Endothelial cell of umbilical vein (primary cell): ENCODE results near the gene RALGAPA1. TPM values are rescaled to one million over a fixed set of nuclear protein-coding genes. Genes with fewer than 3 reads are reported as not detected.

Source experiments
- BruUV-seq: library from RNA; stranded (reverse); fragments of 400-500 nt; replicated peaks from 2 replicates; lab custom pipeline; 2021; lab: Mats Ljungman, UMichigan
- CTCF ChIA-PET: fragments of 300-600, 350-600 bp; sonication (Branson Sonifier 250); formaldehyde crosslinking; loops from one replicate; lab custom pipeline; 2021; ENCODE audit warnings: antibody characterized with exemption, inconsistent platforms; lab: Charles Lee
- POLR2A ChIA-PET: fragments of 300-600, 350-600 bp; sonication (Branson Sonifier 250); formaldehyde crosslinking; loops from one replicate; lab custom pipeline; 2021; ENCODE audit warnings: antibody characterized with exemption, inconsistent platforms; lab: Charles Lee
- DNase-seq: peaks from one replicate; pipeline ENCODE4 v3.0.0-alpha.2; 2011; ENCODE audit warnings: low read depth, low spot score
- FAIRE-seq: peaks from 2 replicates; lab custom pipeline; 2011; peaks lifted over from hg19 to GRCh38; lab: Jason Lieb, UNC
- H2AFZ ChIP-seq: 2 replicates; pipeline ENCODE4 v1.6.0; 2012; ENCODE audit warnings: low read depth, low read length, control low read depth, inconsistent platforms
- H3K27ac ChIP-seq: 2 replicates; pipeline ENCODE4 v1.5.1; 2011; ENCODE audit warnings: low read depth, mild to moderate bottlenecking, control low read depth, low read length, moderate library complexity; ENCODE audit not compliant: insufficient read depth
- H3K27me3 ChIP-seq, 2 experiments: 2 replicates each; pipeline versions ENCODE4 v1.6.0 to v1.6.1; 2011; ENCODE audit warnings: low read length in 2 of 2, mixed read lengths in 1 of 2; ENCODE audit not compliant: control insufficient read depth in 2 of 2, insufficient read depth in 2 of 2
- H3K36me3 ChIP-seq, 2 experiments: 2 replicates in 1 of 2; 3 replicates in 1 of 2; pipeline ENCODE4 v1.5.1; 2011; ENCODE audit warnings: low read length in 2 of 2, mild to moderate bottlenecking in 1 of 2, moderate library complexity in 1 of 2; ENCODE audit not compliant: control insufficient read depth in 2 of 2, insufficient read depth in 2 of 2; ENCODE audit errors: extremely low read depth in 1 of 2
- H3K4me1 ChIP-seq: 3 replicates; pipeline ENCODE4 v1.5.1; 2011; ENCODE audit warnings: mild to moderate bottlenecking, low read length; ENCODE audit not compliant: control insufficient read depth, insufficient read depth; ENCODE audit errors: extremely low read depth
- H3K4me2 ChIP-seq: 2 replicates; pipeline ENCODE4 v1.6.1; 2011; ENCODE audit warnings: low read length, control low read depth, mixed read lengths; ENCODE audit not compliant: insufficient read depth
- H3K4me3 ChIP-seq, 3 experiments: fragments of 200-600 bp in 1 of 3; sonication (generic), shearing (Covaris generic) in 1 of 3; replicated peaks in 1 of 3; 2 replicates each; pipeline ENCODE4 v1.5.1; 2011 to 2016; ENCODE audit warnings: control low read depth in 3 of 3, low read length in 3 of 3, mild to moderate bottlenecking in 2 of 3, inconsistent platforms in 1 of 3, low read depth in 1 of 3, moderate library complexity in 1 of 3; ENCODE audit not compliant: insufficient read depth in 1 of 3
- H3K79me2 ChIP-seq: 2 replicates; pipeline ENCODE4 v1.6.0; 2012; ENCODE audit warnings: low read length, inconsistent platforms; ENCODE audit not compliant: control insufficient read depth, insufficient read depth
- H3K9ac ChIP-seq: replicated peaks from 2 replicates; pipeline ENCODE3; 2011; ENCODE audit warnings: low read length, control low read depth; ENCODE audit not compliant: insufficient read depth; ENCODE audit errors: extremely low read depth
- H3K9me1 ChIP-seq: replicated peaks from 3 replicates; pipeline ENCODE4 v1.6.0; 2011; ENCODE audit warnings: mild to moderate bottlenecking, low read length; ENCODE audit not compliant: control insufficient read depth, insufficient read depth; ENCODE audit errors: extremely low read depth
- H3K9me3 ChIP-seq: replicated peaks from 2 replicates; pipeline ENCODE4 v1.5.1; 2012; ENCODE audit warnings: low read length, inconsistent platforms; ENCODE audit not compliant: control insufficient read depth, insufficient read depth
- H4K20me1 ChIP-seq: replicated peaks from 2 replicates; pipeline ENCODE3; 2011; ENCODE audit warnings: mild to moderate bottlenecking, low read length; ENCODE audit not compliant: control insufficient read depth, insufficient read depth; ENCODE audit errors: extremely low read depth
- EZH2 ChIP-seq: IDR thresholded peaks from 2 replicates; pipeline ENCODE4 v1.6.1; 2012; ENCODE audit warnings: borderline replicate concordance, low read depth, mild to moderate bottlenecking, moderate library complexity, low read length, inconsistent platforms; ENCODE audit not compliant: severe bottlenecking
- FOS ChIP-seq: IDR thresholded peaks from 2 replicates; pipeline ENCODE4 v1.6.1; 2011; ENCODE audit warnings: mild to moderate bottlenecking, low read length, moderate library complexity, borderline replicate concordance; ENCODE audit not compliant: insufficient read depth
- GATA2 ChIP-seq: IDR thresholded peaks from 2 replicates; pipeline ENCODE4 v1.7.0; 2011; ENCODE audit warnings: low read depth, mild to moderate bottlenecking, moderate library complexity, mixed read lengths, low read length; ENCODE audit not compliant: insufficient read length, insufficient read depth
- JUN ChIP-seq: IDR thresholded peaks from 2 replicates; pipeline ENCODE4 v1.6.1; 2011; ENCODE audit warnings: borderline replicate concordance, low read depth; ENCODE audit not compliant: insufficient read length, insufficient read depth
- MYC ChIP-seq: IDR thresholded peaks from one replicate; pipeline ENCODE4 v1.6.1; 2011; ENCODE audit warnings: mild to moderate bottlenecking, low read depth, low read length
- POLR2A ChIP-seq: IDR thresholded peaks from 2 replicates; pipeline ENCODE4 v1.6.1; 2012; ENCODE audit warnings: low read depth, mild to moderate bottlenecking, control low read depth, low read length
- POLR2AphosphoS5 ChIP-seq: IDR thresholded peaks from 2 replicates; pipeline ENCODE4 v1.6.1; 2012; ENCODE audit warnings: low read depth, mild to moderate bottlenecking, control low read depth, low read length, moderate library complexity; ENCODE audit not compliant: insufficient read depth
- dilution Hi-C: fragments of 300-500 bp; cut with MboI; formaldehyde crosslinking; loops from one replicate; pipeline ENCODE4 v1.15.0; 2019; ENCODE audit warnings: low sequenced_read_pairs; ENCODE audit not compliant: extremely low pct_ligation_motif_present
- intact Hi-C: fragments of 100-400 bp; cut with micrococcal nuclease; formaldehyde crosslinking; loops from one replicate; pipeline ENCODE4 v1.10.0; 2022
- polyA plus RNA-seq, 4 experiments: library from polyadenylated mRNA; depleted of rRNA in 3 of 4; stranded (reverse) in 3 of 4; unstranded in 1 of 4; fragments of >200 nt; gene quantifications; 2 replicates each; pipeline versions ENCODE4 v1.2.1 to v1.2.3, GENCODE V29; 2011 to 2012; ENCODE audit warnings: missing spikeins in 1 of 4
- total RNA-seq: library from RNA; stranded (reverse); gene quantifications from 2 replicates; pipeline ENCODE4 v1.2.3, GENCODE V29; 2021
- TF ChIP-seq, protein P1 (sequence below), 2 donors: IDR thresholded peaks; 1 replicate in 1 of 2; 2 replicates in 1 of 2; pipeline ENCODE4 v1.5.1; 2011; ENCODE audit warnings: low read length in 2 of 2, mild to moderate bottlenecking in 2 of 2, moderate library complexity in 2 of 2, control low read depth in 1 of 2, inconsistent platforms in 1 of 2, low read depth in 1 of 2; ENCODE audit not compliant: insufficient read depth in 1 of 2; ENCODE audit errors: extremely low read depth in 1 of 2
- TF ChIP-seq, protein P2 (sequence below): IDR thresholded peaks from 2 replicates; pipeline ENCODE4 v1.6.1; 2011; ENCODE audit not compliant: insufficient read depth, insufficient read length

Gene RALGAPA1
- total and polyA plus RNA-seq, 2 donors (not counting 3 experiments of a cell fraction or from before 2014, with no cell fraction given) = 6.1 to 30.9 TPM

DNA sequence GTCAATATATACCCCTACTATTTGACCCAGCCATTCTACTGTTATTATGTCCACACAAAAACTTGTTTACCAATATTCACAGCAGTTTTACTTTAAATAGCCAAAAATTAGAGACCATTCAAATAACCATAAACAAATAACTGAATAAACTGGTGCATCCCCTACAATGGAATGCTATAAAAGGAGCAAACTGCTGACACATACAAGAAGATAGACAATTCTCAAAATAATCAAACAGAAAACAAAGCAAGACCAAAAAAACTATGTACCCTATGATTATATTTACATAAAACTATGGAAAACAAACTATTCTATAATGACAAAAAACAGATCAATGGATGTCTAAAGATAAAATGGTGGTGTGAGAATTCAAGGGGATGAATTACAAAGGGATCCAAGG, 54.4 kb downstream of the RALGAPA1 start:
- no peaks in the 10 kb centered on the region for H4K20me1 ChIP-seq
- no peak overlapping the region for H3K27ac ChIP-seq
- H3K9me3 ChIP-seq = no peaks in the 10 kb centered on the region
- FAIRE-seq = no peak
- H3K9me1 ChIP-seq = no peaks in the 10 kb centered on the region
- BruUV-seq = no TSS peak
- no peaks in the 10 kb centered on the region for H3K4me1 ChIP-seq
- no peaks in the 10 kb centered on the region for H3K27me3 ChIP-seq
- no peak for DNase-seq
- TF ChIP-seq, protein P1, sequence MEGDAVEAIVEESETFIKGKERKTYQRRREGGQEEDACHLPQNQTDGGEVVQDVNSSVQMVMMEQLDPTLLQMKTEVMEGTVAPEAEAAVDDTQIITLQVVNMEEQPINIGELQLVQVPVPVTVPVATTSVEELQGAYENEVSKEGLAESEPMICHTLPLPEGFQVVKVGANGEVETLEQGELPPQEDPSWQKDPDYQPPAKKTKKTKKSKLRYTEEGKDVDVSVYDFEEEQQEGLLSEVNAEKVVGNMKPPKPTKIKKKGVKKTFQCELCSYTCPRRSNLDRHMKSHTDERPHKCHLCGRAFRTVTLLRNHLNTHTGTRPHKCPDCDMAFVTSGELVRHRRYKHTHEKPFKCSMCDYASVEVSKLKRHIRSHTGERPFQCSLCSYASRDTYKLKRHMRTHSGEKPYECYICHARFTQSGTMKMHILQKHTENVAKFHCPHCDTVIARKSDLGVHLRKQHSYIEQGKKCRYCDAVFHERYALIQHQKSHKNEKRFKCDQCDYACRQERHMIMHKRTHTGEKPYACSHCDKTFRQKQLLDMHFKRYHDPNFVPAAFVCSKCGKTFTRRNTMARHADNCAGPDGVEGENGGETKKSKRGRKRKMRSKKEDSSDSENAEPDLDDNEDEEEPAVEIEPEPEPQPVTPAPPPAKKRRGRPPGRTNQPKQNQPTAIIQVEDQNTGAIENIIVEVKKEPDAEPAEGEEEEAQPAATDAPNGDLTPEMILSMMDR (IDR thresholded peaks at IDR 0.05; ENCODE audit: extremely low read depth in 1 of 2, insufficient read depth in 1 of 2, low read depth in 1 of 2, low read length in 2 of 2) = no peak
- TF ChIP-seq JUN (no peak), POLR2AphosphoS5 (no peak), EZH2 (no peak), GATA2 (no peak), POLR2A (no peak), FOS (no peak), MYC (no peak)
- TF ChIP-seq, protein P2, sequence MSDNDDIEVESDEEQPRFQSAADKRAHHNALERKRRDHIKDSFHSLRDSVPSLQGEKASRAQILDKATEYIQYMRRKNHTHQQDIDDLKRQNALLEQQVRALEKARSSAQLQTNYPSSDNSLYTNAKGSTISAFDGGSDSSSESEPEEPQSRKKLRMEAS = no peak
- H3K9ac ChIP-seq = no peak overlapping the region
- no peaks in the 10 kb centered on the region for H3K79me2 ChIP-seq
- CTCF ChIA-PET = interaction anchor here (1.2 to 1.4 kb wide), 2 partner anchors 9 to 10 kb away, joined by 3 to 4 read pairs; no protein-coding TSS in a partner anchor
- POLR2A ChIA-PET = no interaction called here
- dilution Hi-C loops (no loop called here), intact Hi-C loops (no loop called here)
- no peak overlapping the region for H2AFZ ChIP-seq
- H3K4me3 ChIP-seq = no peak overlapping the region
- no peaks in the 10 kb centered on the region for H3K36me3 ChIP-seq
- no peak overlapping the region for H3K4me2 ChIP-seq
